D721Med (cell line): ENCODE results near the gene ECHDC3.
"Not testable (repeated sequence)": the region's sequence is repeated elsewhere in the genome, so short reads cannot be mapped to it uniquely, and the experiment has no call there.

Source experiments
- DNase-seq: peaks from one replicate; pipeline ENCODE4 v3.0.0; 2011; ENCODE audit warnings: low spot score; ENCODE audit not compliant: insufficient read length
- FAIRE-seq: peaks from 2 replicates; lab custom pipeline; 2011; peaks lifted over from hg19 to GRCh38; lab: Jason Lieb, UNC
- TF ChIP-seq, protein P1 (sequence below): IDR thresholded peaks from 2 replicates; pipeline ENCODE4 v1.5.1; 2012; ENCODE audit warnings: mild to moderate bottlenecking, control low read depth; ENCODE audit not compliant: insufficient read depth; ENCODE audit errors: missing control alignments

ECHDC3 gene

DNA sequence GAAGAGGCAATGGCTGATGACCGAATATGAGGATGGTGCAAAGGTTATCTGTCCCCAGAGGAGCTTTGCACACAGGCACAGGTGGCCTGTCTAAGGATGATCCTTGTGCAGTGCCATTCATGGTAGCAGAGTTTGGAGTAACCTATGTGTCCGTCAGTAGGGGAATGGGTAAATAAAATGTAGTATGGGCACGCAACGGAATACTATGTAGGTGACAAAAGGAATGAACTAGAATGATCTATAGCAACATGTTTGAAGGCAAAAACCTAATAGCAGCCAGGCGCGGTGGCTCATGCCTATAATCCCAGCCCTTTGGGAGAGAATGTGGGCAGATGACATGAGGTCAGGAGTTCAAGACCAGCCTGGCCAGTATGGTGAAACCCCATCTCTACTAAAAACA, 41.6 kb upstream of the ECHDC3 start:
- FAIRE-seq (no peak), DNase-seq (no peak)
- TF ChIP-seq, protein P1, sequence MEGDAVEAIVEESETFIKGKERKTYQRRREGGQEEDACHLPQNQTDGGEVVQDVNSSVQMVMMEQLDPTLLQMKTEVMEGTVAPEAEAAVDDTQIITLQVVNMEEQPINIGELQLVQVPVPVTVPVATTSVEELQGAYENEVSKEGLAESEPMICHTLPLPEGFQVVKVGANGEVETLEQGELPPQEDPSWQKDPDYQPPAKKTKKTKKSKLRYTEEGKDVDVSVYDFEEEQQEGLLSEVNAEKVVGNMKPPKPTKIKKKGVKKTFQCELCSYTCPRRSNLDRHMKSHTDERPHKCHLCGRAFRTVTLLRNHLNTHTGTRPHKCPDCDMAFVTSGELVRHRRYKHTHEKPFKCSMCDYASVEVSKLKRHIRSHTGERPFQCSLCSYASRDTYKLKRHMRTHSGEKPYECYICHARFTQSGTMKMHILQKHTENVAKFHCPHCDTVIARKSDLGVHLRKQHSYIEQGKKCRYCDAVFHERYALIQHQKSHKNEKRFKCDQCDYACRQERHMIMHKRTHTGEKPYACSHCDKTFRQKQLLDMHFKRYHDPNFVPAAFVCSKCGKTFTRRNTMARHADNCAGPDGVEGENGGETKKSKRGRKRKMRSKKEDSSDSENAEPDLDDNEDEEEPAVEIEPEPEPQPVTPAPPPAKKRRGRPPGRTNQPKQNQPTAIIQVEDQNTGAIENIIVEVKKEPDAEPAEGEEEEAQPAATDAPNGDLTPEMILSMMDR = no peak

DNA sequence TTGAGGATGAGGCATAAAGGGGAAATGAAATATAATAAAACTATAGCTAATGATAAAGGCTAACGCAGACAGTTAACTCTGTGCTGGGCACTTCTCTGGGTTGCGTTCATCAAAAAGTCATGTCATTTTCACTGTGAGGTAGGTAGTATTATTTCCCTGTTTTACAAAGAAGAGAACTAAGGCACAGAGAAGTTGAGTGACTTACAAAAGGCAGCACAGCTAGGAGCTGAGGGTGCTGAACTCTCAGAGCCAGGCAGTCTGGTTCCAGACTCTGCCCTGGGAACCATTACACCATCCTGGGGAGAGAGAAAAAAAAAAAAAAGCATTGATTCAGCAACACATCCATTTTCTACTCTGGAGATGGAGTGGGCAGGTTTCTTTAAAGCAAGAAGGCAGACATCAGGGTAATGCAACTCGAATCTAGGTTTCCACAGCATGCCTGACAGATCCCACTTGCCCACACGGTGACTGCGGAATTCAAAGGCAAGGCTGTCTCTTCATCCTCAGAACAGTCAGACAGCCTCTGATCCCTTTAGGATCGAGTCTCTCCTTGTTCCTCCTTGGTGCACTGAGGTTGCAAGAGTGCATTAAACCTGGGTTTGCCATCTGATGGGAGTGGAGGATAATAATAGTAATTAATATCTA, 40.6 kb upstream of the ECHDC3 start:
- DNase-seq = no peak
- TF ChIP-seq, protein P1 = no peak
- no peak for FAIRE-seq

DNA sequence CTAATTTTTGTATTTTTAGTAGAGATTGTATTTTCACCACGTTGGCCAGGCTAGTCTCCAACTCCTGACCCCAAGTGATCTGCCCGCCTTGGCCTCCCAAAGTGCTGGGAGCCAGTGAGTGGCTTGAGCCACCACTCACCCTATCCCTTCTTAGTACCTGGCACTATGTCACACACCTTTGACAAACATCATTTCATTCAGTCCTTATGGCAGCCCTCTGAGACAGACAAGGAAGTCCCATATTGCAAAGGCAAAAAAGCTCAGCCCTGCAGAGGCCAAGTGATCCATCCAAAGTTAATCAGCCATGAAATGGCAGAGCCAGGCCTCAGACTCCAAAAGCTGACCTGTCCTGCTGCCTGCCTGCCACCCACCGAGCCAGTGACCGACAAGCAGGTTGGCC, 39.9 kb upstream of the ECHDC3 start:
- FAIRE-seq (no peak), DNase-seq (no peak)
- TF ChIP-seq, protein P1 = no peak

DNA sequence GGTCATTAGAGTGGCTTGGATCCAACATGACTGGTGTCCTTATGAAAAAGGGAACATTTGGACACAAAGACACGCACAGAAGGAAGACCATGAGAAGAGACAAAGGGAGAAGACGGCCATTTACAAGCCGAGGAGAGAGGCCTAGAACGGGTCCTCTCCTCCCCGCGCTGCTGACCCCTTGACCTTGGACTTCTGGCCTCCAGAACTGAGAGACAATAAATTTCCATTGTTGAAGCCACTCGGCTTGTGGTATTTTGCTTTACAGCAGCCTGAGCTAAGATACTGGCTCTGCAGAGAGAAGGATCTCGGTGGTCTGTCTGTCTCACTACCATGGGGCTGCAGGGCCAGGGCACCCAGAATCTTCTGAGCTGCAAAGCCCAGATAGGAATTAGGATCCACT, 38.1 kb upstream of the ECHDC3 start:
- TF ChIP-seq, protein P1 = no peak
- no peak for FAIRE-seq
- no peak for DNase-seq

DNA sequence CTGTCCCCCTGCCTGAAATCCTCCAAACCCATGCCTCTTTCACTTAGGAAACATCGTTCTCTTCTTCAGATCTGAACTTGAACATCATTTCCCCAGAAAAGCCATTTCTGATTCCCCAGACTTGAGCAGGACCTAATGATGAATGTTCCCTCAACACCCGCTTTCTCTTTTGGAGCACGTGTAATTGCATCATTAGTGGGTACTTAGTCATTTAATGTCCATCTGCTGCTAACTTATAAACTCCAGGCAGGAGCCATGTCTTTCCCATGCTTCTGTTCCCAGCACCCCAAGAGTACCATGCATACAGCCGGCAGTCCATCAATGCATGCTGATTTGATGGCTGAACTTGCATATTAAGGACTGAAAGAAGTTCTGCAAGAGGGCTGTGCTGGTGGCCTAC, 36.5 kb upstream of the ECHDC3 start:
- FAIRE-seq = no peak
- TF ChIP-seq, protein P1 = no peak
- no peak for DNase-seq

DNA sequence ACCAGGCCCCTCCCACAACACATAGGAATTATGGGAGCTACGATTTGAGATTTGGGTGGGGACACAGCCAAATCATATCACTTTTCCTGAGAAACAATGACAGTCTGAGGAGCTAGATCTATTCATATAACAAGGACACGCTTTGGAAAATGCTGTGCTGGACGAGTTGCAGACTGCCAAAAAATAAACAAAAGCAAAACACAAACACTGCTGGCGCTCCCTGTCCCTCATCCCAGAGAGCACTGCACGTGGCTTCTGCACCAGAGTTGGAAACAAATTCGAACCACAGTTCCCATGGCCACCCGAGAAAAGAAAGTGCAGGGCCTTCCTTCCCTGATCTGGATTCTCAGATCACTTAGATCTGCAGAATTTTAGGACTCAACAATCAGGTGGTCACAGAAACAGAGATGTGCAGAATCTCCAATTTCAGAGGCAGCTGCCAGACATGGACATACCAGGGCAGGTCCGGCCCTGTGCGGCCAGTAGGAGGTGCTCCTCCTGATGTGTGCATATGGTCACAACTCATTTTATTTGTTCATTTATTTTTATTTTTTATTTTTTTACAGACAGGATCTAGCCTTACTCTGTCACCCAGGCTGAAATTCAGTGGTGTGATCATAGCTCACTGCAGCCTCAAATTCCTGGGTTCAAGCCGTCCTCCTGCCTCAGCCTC, 35.2 kb upstream of the ECHDC3 start:
- no peak for FAIRE-seq
- TF ChIP-seq, protein P1 = no peak
- no peak for DNase-seq

DNA sequence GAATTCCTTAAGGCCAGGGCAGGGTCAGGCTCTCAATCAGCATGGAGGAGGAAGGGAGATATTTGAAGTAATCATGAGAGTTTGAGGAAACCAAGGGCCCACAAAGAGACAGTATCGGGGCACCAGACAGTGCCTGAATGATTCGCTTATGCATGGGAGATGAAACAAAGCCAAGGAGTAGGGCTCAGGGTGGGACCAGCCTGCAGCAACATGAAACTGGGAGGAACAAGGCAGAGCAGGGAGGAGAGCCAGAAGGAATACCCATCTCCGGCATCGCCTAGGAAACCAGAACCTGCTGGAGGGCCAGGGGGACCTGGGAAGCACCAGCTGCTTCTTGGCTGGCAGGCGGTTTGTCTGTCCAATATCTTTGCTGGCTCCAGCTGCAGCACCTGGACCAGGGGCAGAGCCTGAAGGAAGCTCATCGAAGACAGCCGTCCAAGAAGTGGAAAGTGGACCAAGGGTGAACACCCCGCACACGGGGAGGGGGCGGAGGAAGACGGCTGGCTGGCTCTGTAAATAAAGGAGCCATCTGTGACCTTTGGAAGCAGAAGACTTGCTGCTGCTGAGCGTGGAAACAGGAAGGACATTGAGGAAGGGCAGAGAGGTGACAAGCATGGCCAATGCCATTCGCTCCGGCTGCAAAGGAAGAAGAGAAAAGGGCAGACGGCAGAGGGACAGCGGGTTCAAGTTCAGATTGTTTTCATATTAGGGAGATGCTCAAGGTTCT, 34.4 kb upstream of the ECHDC3 start:
- DNase-seq (no peak), FAIRE-seq (no peak)
- TF ChIP-seq, protein P1 = no peak

DNA sequence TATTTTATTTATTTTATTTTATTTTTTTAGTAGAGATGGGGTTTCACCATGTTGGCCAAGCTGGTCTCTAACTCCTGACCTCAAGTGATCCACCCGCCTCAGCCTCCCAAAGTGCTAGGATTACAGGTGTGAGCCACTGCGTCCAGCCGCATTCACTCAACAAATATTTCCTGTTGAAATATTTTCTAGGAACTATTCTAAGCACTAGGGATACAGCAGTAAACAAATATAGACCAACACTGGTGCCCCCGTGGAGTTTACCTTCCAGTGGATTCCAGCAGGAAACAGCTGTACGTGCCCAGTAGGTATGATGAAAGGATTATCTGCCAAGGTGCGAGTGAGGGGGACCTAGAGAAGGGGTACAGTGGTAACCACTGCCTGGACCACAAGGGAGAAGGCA, 33.4 kb upstream of the ECHDC3 start:
- DNase-seq, FAIRE-seq: not testable (repeated sequence)
